SK-N-SH (cell line): Measurements from ENCODE around the gene NAXE. TPM values are rescaled to one million over a fixed set of nuclear protein-coding genes. Genes with fewer than 3 reads are reported as not detected.

ENCODE experiments used
- CTCF ChIA-PET: fragments of 300-600, 350-600 bp; formaldehyde crosslinking; extraction: SDS; loops from one replicate; lab custom pipeline; 2021; lab: Yijun Ruan, JAX
- POLR2A ChIA-PET: fragments of 350-600 bp; sonication (Branson Sonifier 250); formaldehyde crosslinking; extraction: SDS; loops from one replicate; lab custom pipeline; 2020; ENCODE audit warnings: antibody characterized with exemption, inconsistent platforms; lab: Yijun Ruan, JAX
- DNase-seq: peaks from one replicate; pipeline ENCODE4 v3.0.0; 2012
- H2AFZ ChIP-seq: fragments of 200-600 bp; sonication (generic); 2 replicates; pipeline ENCODE4 v1.8.1; 2016; ENCODE audit warnings: antibody characterized with exemption, mild to moderate bottlenecking, low read depth
- H3F3A ChIP-seq: fragments of 200-600 bp; sonication (generic); replicated peaks from 2 replicates; pipeline ENCODE3; 2016; ENCODE audit warnings: antibody characterized with exemption, mild to moderate bottlenecking; ENCODE audit not compliant: insufficient read depth
- H3K27ac ChIP-seq, 2 experiments: fragments of 200-500 bp in 1 of 2; fragments of 200-600 bp in 1 of 2; sonication (Bioruptor generic) in 1 of 2; sonication (generic), shearing (Covaris generic) in 1 of 2; 2 replicates each; pipeline versions ENCODE4 v1.5.1 to v1.6.1; 2014 to 2016; ENCODE audit warnings: low read depth in 2 of 2, inconsistent platforms in 1 of 2, low read length in 1 of 2, mild to moderate bottlenecking in 1 of 2, mixed read lengths in 1 of 2
- H3K27me3 ChIP-seq: fragments of 200-600 bp; sonication (generic), shearing (Covaris generic); 2 replicates; pipeline ENCODE4 v1.6.1; 2016; ENCODE audit warnings: mixed run types; ENCODE audit not compliant: insufficient read depth
- H3K36me3 ChIP-seq, 2 experiments: fragments of 200-500 bp in 1 of 2; fragments of 200-600 bp in 1 of 2; sonication (Bioruptor generic) in 1 of 2; sonication (generic) in 1 of 2; replicated peaks in 1 of 2; 2 replicates each; pipeline versions ENCODE3 to v1.5.1; 2014 to 2016; ENCODE audit warnings: low read length in 1 of 2, mild to moderate bottlenecking in 1 of 2; ENCODE audit not compliant: insufficient read depth in 2 of 2, control insufficient read depth in 1 of 2
- H3K4me1 ChIP-seq, 2 experiments: fragments of 200-500 bp in 1 of 2; fragments of 200-600 bp in 1 of 2; sonication (Bioruptor generic) in 1 of 2; sonication (generic), shearing (Covaris generic) in 1 of 2; 2 replicates each; pipeline versions ENCODE4 v1.5.1 to v1.6.1; 2014 to 2016; ENCODE audit warnings: low read depth in 1 of 2, low read length in 1 of 2, mixed run types in 1 of 2; ENCODE audit not compliant: insufficient read depth in 2 of 2, control insufficient read depth in 1 of 2
- H3K4me2 ChIP-seq: fragments of 200-600 bp; sonication (generic), shearing (Covaris generic); 2 replicates; pipeline ENCODE4 v1.6.1; 2017; ENCODE audit warnings: mixed run types
- H3K4me3 ChIP-seq, 2 experiments: fragments of 200-500 bp in 1 of 2; fragments of 200-600 bp in 1 of 2; sonication (Bioruptor generic) in 1 of 2; sonication (generic), shearing (Covaris generic) in 1 of 2; 2 replicates each; pipeline versions ENCODE4 v1.5.1 to v1.8.1; 2014 to 2016; ENCODE audit warnings: low read depth in 2 of 2, inconsistent platforms in 1 of 2, low read length in 1 of 2, mild to moderate bottlenecking in 1 of 2, mixed read lengths in 1 of 2, moderate library complexity in 1 of 2
- H3K79me2 ChIP-seq: fragments of 200-600 bp; sonication (generic); 2 replicates; pipeline ENCODE4 v1.8.1; 2017; ENCODE audit warnings: mild to moderate bottlenecking; ENCODE audit not compliant: insufficient read depth
- H3K9ac ChIP-seq: fragments of 200-600 bp; sonication (generic); 2 replicates; pipeline ENCODE4 v1.6.1; 2017; ENCODE audit warnings: mixed run types
- H3K9me2 ChIP-seq: fragments of 200-600 bp; sonication (generic); 2 replicates; pipeline ENCODE4 v1.6.1; 2017; ENCODE audit warnings: mixed run types
- H3K9me3 ChIP-seq: fragments of 200-600 bp; sonication (generic); 2 replicates; pipeline ENCODE4 v1.6.1; 2017; ENCODE audit warnings: mixed run types, mild to moderate bottlenecking, moderate library complexity
- H4K20me1 ChIP-seq: fragments of 200-600 bp; sonication (generic); 2 replicates; pipeline ENCODE4 v1.6.1; 2017; ENCODE audit warnings: mild to moderate bottlenecking, mixed run types; ENCODE audit not compliant: insufficient read depth
- MXI1 ChIP-seq: IDR thresholded peaks from 2 replicates; pipeline ENCODE4 v1.6.1; 2012; ENCODE audit warnings: mild to moderate bottlenecking, low read depth, low read length, improper control_type of control experiment
- NFIC ChIP-seq: IDR thresholded peaks from 2 replicates; pipeline ENCODE4 v1.4.0; 2012; ENCODE audit warnings: borderline replicate concordance
- RAD21 ChIP-seq: IDR thresholded peaks from 2 replicates; pipeline ENCODE4 v1.6.1; 2012; ENCODE audit warnings: mild to moderate bottlenecking, low read length
- SMC3 ChIP-seq: IDR thresholded peaks from 2 replicates; pipeline ENCODE4 v1.6.1; 2012; ENCODE audit warnings: low read depth, low read length, improper control_type of control experiment
- WGBS: methylation state at CpG from one replicate; pipeline ENCODE4 v1.1.6; 2017; ENCODE audit warnings: low lambda C conversion rate; 5-methylcytosine and 5-hydroxymethylcytosine counted together
- polyA plus RNA-seq, 3 experiments: library from polyadenylated mRNA; depleted of rRNA; stranded (reverse); fragments of >200 nt; gene quantifications; 2 replicates each; pipeline ENCODE4 v1.2.3, GENCODE V29; 2012
- TF ChIP-seq, protein P1 (sequence below): fragments of 200-600 bp; sonication (generic); IDR thresholded peaks from 2 replicates; pipeline ENCODE4 v1.6.1; 2017; ENCODE audit warnings: antibody characterized with exemption, mild to moderate bottlenecking, moderate library complexity

The NAXE gene
- polyA plus RNA-seq, 1 of the 3 experiments (the other 2 are of a cell fraction): 98.4 TPM

DNA sequence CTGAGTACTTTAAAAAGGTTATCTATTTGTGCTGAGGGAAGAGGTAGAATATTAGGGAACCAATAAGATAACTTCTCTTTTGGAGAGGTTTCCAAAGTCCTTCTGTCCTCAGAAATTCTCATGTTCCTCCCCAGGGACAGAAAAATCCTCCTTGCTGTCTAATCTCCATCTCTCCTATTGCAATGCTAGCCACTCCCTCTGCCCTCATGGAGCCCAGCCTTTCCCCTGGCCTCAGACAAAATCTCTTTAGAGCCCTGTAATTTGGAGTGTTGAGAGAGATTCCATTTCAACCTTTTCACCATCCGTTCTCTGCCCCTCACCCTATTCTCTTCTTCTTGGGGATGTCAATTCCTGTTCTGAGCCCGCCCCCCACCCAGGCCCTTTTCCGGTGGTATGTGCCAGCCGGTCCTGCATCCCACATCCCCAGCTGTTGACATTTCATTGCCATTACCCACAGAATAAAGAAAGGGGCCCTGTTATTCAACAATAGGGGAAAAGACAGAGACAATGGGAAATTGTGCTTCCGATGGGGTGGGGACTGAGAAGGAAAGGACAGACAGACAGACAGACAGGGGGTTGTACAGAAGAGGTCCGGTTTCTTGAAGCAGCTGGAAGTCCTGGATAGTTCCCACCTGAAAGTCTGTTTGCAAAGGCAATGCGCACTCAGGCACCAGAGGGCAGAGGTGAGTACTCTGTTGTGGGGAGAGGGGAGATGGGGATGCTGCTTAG is 27.4 kb downstream of the NAXE start, which contains the start of gene HAPLN2:
Gene HAPLN2, plus strand, starts transcription at position 563 of the 729 bp plus-strand sequence. CDS start 4,076 bp downstream, outside the sequence.
- DNase-seq: no peak
- POLR2A ChIA-PET: interaction anchor here (1.3 kb wide), 1 partner anchor 37 kb away, joined by 3 read pairs; no protein-coding TSS in a partner anchor
- Histone ChIP-seq H3K9me2 (no peaks in the 10 kb centered on the region), H3K4me3 (no peak within 1 kb of the TSS), H3F3A (peaks cover 24% of the 10 kb centered on the region), H3K9ac (no peak within 1 kb of the TSS)
- 30% methylated on average over 7 of the region's 7 CpGs for WGBS
- TF ChIP-seq, protein P1, sequence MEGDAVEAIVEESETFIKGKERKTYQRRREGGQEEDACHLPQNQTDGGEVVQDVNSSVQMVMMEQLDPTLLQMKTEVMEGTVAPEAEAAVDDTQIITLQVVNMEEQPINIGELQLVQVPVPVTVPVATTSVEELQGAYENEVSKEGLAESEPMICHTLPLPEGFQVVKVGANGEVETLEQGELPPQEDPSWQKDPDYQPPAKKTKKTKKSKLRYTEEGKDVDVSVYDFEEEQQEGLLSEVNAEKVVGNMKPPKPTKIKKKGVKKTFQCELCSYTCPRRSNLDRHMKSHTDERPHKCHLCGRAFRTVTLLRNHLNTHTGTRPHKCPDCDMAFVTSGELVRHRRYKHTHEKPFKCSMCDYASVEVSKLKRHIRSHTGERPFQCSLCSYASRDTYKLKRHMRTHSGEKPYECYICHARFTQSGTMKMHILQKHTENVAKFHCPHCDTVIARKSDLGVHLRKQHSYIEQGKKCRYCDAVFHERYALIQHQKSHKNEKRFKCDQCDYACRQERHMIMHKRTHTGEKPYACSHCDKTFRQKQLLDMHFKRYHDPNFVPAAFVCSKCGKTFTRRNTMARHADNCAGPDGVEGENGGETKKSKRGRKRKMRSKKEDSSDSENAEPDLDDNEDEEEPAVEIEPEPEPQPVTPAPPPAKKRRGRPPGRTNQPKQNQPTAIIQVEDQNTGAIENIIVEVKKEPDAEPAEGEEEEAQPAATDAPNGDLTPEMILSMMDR: peak; percentile 55
- peak; percentile 38; the same call in 1 of the 2 replicates for TF ChIP-seq SMC3
- TF ChIP-seq RAD21: peak; percentile 38
- TF ChIP-seq NFIC: no peak
- TF ChIP-seq, all 33 proteins: peak for 3
- Histone ChIP-seq H3K27ac (no peak within 1 kb of the TSS), H3K79me2 (no peaks in the 10 kb centered on the region), H3K4me1 (peaks cover 0 to 13% of the 10 kb centered on the region in 2 experiments; a peak in 3 of 4 replicates), H3K36me3 (no peaks in the 10 kb centered on the region), H3K9me3 (no peaks in the 10 kb centered on the region), H2AFZ (no peak within 1 kb of the TSS), H4K20me1 (no peaks in the 10 kb centered on the region), H3K27me3 (peaks cover 14% of the 10 kb centered on the region), H3K4me2 (no peak within 1 kb of the TSS)
- CTCF ChIA-PET: interaction anchor here (0.6 to 18.0 kb wide), 22 partner anchors 6 to 204 kb away, joined by 3 to 643 read pairs (median 5); partner anchors contain the start of genes GPATCH4, NAXE and NES

- no peaks in the 10 kb centered on the region for H3K9me2 ChIP-seq
- no peak overlapping the region for H2AFZ ChIP-seq
- peaks cover 19% of the 10 kb centered on the region for H3K27me3 ChIP-seq
- no peak overlapping the region for H3K4me3 ChIP-seq
- peaks cover 24% of the 10 kb centered on the region for H3F3A ChIP-seq
- H3K9me3 ChIP-seq: no peaks in the 10 kb centered on the region
- DNase-seq: no peak
- peaks cover 0 to 17% of the 10 kb centered on the region in 2 experiments; a peak in 3 of 4 replicates for H3K4me1 ChIP-seq
- CTCF ChIA-PET: interaction anchor here (0.6 to 18.0 kb wide), 21 partner anchors 8 to 241 kb away, joined by 3 to 643 read pairs (median 5); partner anchors contain the start of genes GPATCH4, NAXE, NES and NTRK1
- POLR2A ChIA-PET: interaction anchor here (1.3 kb wide), 1 partner anchor 37 kb away, joined by 3 read pairs; no protein-coding TSS in a partner anchor
- no peak overlapping the region for H3K27ac ChIP-seq
- 28% methylated on average over 6 of the region's 6 CpGs for WGBS
- no peak overlapping the region for H3K4me2 ChIP-seq
- H3K9ac ChIP-seq: no peak overlapping the region
- TF ChIP-seq, protein P1: 0 out of 2 replicates have a peak, but pooled peaks have one; percentile 3
- no peak for TF ChIP-seq MXI1
- no peaks in the 10 kb centered on the region for H4K20me1 ChIP-seq
- H3K36me3 ChIP-seq: no peaks in the 10 kb centered on the region
- no peaks in the 10 kb centered on the region for H3K79me2 ChIP-seq
Observed at GRCh38 chr1:156619582-156619955, 28.0 kb downstream of the NAXE start.
